Mononuclear cell (primary cell): Measurements from ENCODE around the gene TOMT. TPM values are rescaled to one million over a fixed set of nuclear protein-coding genes. Genes with fewer than 3 reads are reported as not detected.

Source experiments
- H3K27me3 ChIP-seq: 2 replicates; pipeline ENCODE4 v1.6.0; 2011; ENCODE audit warnings: low read length, control low read depth; ENCODE audit not compliant: insufficient read depth
- H3K4me1 ChIP-seq: 2 replicates; pipeline ENCODE4 v1.5.1; 2011; ENCODE audit warnings: mild to moderate bottlenecking, low read length, control low read depth; ENCODE audit not compliant: insufficient read depth
- H3K4me3 ChIP-seq: 2 replicates; pipeline ENCODE4 v1.5.1; 2011; ENCODE audit warnings: mild to moderate bottlenecking, low read length, moderate library complexity
- H3K9me3 ChIP-seq: 2 replicates; pipeline ENCODE4 v1.5.1; 2011; ENCODE audit warnings: low read depth, mild to moderate bottlenecking, control low read depth, low read length
- total RNA-seq: library from RNA; depleted of rRNA; stranded (reverse); fragments of >200 nt; gene quantifications from one replicate; pipeline ENCODE4 v1.2.3, GENCODE V29; 2012

The TOMT gene
- total RNA-seq, 1 donor = not detected

DNA sequence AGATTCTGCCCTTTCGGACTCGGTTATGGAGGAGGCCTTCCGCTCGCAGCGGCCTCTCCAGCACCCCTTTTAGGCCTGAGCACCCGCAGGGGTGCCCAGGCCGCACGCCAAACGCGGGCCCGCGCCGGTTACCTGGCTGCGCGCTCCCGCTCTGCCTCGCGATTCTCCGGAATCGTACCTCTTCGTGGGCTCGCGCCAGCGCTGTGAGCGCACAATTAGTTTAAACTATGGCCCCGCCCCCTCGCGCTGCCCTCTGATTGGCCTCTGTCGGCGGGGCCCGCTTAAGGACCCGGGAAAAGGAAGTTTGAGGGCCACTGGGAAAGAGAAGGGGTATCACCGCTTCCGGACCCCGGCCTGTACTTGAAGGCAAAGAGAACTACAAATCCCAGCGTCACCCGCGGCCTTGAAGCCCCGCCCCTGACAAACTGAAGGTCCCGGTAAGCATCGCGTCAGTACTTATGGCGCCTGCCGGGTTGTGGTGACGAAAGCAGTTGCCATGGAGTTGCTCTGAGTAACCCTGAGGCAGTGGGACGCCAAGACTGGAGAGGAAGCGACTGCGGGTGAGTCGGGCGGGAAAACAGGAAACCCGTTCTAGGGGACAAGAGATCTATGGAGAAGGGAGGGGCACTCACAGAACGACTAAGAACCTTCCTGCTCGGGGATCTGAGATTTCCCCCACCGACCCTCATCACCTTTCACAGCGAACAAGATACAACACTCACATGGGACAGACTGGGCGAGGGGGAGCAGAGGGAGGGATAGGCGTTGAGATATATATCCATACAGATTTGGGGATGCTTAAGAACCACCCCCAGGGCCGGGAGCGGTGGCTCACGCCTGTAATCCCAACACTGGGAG, 25.2 kb upstream of the TOMT start, which contains the start of the genes LRRC51 and NUMA1:
Gene LRRC51, plus strand, starts transcription at position 525 of the 858 bp plus-strand sequence. CDS start 8,234 bp downstream, outside the sequence.
Gene NUMA1, minus strand, starts transcription at position 217 of the 858 bp plus-strand sequence. CDS start 44,599 bp downstream, outside the sequence.
- H3K9me3 ChIP-seq = no peaks in the 10 kb centered on the region
- H3K4me1 ChIP-seq = peaks cover 47% of the 10 kb centered on the region
- H3K4me3 ChIP-seq = peak within 1 kb of the TSS; percentile 48
- H3K27me3 ChIP-seq = no peaks in the 10 kb centered on the region

DNA sequence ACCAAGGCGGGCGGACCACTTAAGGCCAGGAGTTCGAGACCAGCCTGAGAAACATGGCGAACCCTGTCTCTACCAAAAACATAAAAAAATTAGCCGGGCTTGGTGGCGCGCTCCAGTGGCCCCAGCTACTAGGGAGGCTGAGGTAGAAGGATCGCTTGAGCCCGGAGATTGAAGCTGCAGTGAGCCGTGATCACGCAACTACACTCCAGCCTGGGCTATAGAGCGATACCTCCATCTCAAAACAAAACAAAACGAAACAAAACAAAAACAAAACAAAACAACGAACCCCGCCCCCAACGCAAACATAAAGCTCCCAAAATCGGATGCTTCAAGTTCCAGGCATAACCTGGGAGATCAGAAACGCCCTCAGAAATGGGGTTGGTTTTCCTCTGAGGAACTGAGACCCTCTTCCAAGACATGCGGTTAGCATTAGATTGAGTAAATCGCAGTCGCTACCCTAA, 24.5 kb upstream of the TOMT start:
- Histone ChIP-seq H3K27me3 (no peaks in the 10 kb centered on the region), H3K9me3 (no peaks in the 10 kb centered on the region), H3K4me1 (peaks cover 45% of the 10 kb centered on the region), H3K4me3 (peak overlapping the region; percentile 48)

- Histone ChIP-seq H3K27me3 (no peaks in the 10 kb centered on the region), H3K4me1 (peaks cover 41% of the 10 kb centered on the region), H3K9me3 (no peaks in the 10 kb centered on the region), H3K4me3 (no peak overlapping the region)
Measured at GRCh38 chr11:72081821-72082453, 23.8 kb upstream of the TOMT start.

- Histone ChIP-seq H3K27me3 (no peaks in the 10 kb centered on the region), H3K9me3 (no peaks in the 10 kb centered on the region), H3K4me3 (no peak overlapping the region), H3K4me1 (peaks cover 36% of the 10 kb centered on the region)
Measured at GRCh38 chr11:72083414-72083813, 22.3 kb upstream of the TOMT start.

DNA sequence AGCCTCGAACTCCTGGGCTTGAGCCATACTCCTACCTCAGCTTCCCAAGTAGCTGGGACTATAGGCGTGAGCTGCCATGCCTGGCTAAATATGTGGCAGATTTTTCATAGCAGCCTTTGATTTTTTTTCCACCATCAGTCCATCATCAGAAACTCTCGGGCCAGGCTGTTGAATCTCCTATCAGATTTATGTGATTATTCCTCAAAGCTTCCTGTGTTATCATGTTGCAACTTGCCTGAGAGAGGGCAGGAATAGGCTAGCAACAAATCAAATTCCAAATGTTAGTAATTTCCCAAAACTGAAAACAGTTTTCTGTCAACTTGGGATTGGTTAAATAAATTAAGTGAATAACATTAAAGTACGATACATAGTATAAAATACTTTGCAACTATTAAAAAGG, 21.6 kb upstream of the TOMT start:
- no peaks in the 10 kb centered on the region for H3K9me3 ChIP-seq
- no peaks in the 10 kb centered on the region for H3K27me3 ChIP-seq
- peaks cover 29% of the 10 kb centered on the region for H3K4me1 ChIP-seq
- H3K4me3 ChIP-seq = no peak overlapping the region

DNA sequence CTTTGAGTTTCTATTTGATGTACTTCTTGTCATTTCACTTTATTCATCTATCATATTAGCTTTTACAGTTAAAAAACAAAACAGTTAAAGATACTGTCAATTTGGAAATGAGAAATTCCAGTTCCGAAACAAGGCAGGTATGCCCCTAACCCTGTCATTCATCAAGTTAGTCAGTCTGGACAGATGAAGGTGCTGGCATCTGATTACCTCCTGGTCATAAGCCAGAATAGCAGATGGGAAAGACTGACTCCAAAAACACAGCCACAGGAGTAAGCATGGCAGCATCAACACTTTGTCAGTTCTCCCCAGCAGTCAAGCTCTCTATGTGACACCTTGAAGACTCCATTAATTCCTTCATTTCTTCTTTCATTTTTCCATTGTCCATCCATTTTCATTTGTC, 20.8 kb upstream of the TOMT start:
- Histone ChIP-seq H3K27me3 (no peaks in the 10 kb centered on the region), H3K4me3 (no peak overlapping the region), H3K4me1 (peaks cover 20% of the 10 kb centered on the region), H3K9me3 (no peaks in the 10 kb centered on the region)

DNA sequence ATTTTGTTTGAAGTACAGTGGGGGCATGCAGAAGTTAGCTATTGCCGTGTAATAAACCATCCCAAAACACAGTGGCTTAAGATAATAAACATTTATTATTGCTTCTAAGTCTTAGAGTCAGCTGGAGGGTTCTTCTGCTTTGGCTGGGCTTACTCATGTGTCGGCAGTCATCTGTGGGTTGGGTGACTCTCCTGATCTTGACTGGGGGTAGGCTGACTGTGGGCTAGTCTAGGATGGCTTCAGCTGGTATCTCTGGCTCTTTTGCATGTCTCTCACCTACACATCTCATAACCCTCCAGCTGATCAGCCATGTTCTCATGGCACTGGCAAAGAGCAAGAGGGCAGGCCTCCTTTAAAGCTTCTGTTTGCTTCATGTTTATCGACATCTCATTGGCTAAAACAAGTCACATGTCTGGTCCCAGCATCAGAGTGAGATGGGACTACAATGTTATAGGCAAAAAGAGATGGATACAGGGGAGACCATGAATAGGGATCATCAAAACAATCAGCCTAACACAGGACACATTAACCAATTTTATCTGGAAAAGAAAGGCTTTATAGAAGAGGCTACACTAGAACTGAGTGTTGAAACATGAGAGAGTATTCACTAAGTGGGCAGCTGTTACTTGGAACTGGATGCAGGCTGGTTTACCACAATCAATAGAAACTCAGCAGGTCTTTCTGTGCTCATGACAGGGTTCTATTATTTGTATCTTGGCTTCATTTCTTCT, 19.9 kb upstream of the TOMT start:
- H3K9me3 ChIP-seq = no peaks in the 10 kb centered on the region
- H3K27me3 ChIP-seq = no peaks in the 10 kb centered on the region
- peaks cover 23% of the 10 kb centered on the region for H3K4me1 ChIP-seq
- no peak overlapping the region for H3K4me3 ChIP-seq

- H3K4me3 ChIP-seq = no peak overlapping the region
- no peaks in the 10 kb centered on the region for H3K9me3 ChIP-seq
- H3K4me1 ChIP-seq = peaks cover 22% of the 10 kb centered on the region
- no peaks in the 10 kb centered on the region for H3K27me3 ChIP-seq
Measured at GRCh38 chr11:72088076-72088808, 17.5 kb upstream of the TOMT start.

DNA sequence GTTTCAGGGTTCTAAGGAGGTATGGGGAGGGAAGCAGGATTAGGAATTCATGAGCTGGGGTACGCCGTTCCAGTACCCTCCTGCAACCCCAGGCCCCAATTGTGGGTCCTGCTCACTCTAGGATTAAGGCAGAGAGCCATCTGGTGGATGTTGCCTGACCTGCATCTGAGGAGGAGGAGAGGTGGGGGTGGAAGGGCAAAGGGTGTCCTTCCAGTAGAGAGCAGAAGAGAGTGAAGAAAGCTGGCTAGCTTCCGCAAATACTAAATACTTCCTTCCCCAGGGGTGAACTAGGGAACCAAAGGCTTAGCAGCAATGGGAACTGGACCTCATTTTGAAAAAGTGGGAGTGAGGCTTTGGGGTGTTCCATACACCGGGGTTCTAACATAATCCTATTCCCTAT, 14.4 kb upstream of the TOMT start:
- Histone ChIP-seq H3K4me1 (peaks cover 22% of the 10 kb centered on the region), H3K9me3 (no peaks in the 10 kb centered on the region), H3K4me3 (no peak overlapping the region), H3K27me3 (no peaks in the 10 kb centered on the region)

DNA sequence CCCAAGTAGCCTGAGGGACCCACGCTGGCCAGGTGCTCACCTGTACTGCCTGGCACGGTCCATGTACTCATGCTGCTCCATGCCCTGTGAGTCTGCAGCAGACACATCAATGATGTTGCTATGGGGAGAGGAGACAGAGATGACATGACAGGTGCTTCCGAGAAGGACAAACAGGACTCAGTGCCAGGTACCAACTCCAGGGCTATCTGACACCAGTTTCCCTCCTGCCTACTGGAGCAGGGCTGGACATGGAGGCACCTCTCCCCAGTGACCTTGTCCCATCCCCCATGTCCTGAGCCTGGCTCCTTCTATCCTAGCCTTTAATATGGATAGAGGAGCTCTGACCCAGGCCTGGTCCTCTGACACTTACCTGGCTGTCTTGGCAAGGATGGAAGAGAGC, 7.0 kb upstream of the TOMT start:
- H3K4me3 ChIP-seq = no peak overlapping the region
- no peaks in the 10 kb centered on the region for H3K9me3 ChIP-seq
- H3K4me1 ChIP-seq = peaks cover 43% of the 10 kb centered on the region
- H3K27me3 ChIP-seq = no peaks in the 10 kb centered on the region

- Histone ChIP-seq H3K4me1 (peaks cover 48% of the 10 kb centered on the region), H3K9me3 (no peaks in the 10 kb centered on the region)
Measured at GRCh38 chr11:72100009-72100408, 5.7 kb upstream of the TOMT start.

DNA sequence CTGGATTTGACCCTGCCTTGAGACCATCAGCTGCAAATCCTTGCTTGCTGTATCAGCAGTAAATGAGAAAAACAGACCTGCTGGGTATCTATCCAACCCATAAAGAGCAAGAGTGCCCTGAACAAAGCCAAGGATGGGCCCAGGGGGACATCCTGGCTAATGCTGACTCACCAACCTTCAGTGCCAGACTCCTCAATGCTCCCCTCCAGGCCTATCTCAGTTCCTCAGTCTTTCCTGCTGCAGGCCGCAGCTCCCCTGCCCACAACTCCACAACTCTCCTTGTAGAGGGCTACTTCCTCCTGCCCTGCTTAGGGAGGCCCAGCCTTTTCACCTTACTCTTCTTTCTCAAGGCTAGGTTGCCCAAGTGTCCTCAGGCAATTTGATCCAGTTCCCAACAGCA, 5.3 kb upstream of the TOMT start:
- Histone ChIP-seq H3K4me3 (no peak overlapping the region), H3K4me1 (peaks cover 48% of the 10 kb centered on the region), H3K9me3 (no peaks in the 10 kb centered on the region), H3K27me3 (no peaks in the 10 kb centered on the region)

More at GRCh38 chr11:72100009-72100408, 5.7 kb upstream of the TOMT start:
- no peaks in the 10 kb centered on the region for H3K27me3 ChIP-seq
- H3K4me3 ChIP-seq = no peak overlapping the region

GRCh38 chr11:72102162-72102561, 3.6 kb upstream of the TOMT start:
- no peaks in the 10 kb centered on the region for H3K27me3 ChIP-seq
- peaks cover 48% of the 10 kb centered on the region for H3K4me1 ChIP-seq
- H3K9me3 ChIP-seq = no peaks in the 10 kb centered on the region
- peak overlapping the region; percentile 74 for H3K4me3 ChIP-seq

DNA sequence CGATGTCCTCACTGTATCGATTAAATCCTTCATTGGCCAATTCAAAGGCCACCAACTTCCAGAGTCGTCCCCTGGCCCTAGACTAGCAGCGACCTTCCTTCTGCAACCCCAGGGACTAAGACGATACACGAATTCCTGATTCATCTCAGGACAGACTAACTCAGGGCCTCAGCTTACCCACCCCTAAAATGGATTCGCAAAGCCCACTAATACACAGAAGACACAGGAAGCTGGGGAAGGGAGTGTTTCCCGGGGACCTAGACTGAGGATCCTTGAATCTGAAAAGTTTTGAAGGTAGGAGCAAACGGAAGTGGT, 3.1 kb upstream of the TOMT start:
- no peaks in the 10 kb centered on the region for H3K27me3 ChIP-seq
- peaks cover 48% of the 10 kb centered on the region for H3K4me1 ChIP-seq
- H3K4me3 ChIP-seq = peak overlapping the region; percentile 74
- no peaks in the 10 kb centered on the region for H3K9me3 ChIP-seq
